PC-3 (cell line): ENCODE data around the gene MGMT. TPM values are rescaled to one million over a fixed set of nuclear protein-coding genes. Genes with fewer than 3 reads are reported as not detected.

Experiments used
- ATAC-seq: fragments of 200-7000 bp; cut with Tn5 transposase; 2 replicates; pipeline ENCODE4 v1.9.1; 2020; ENCODE audit warnings: mild to moderate bottlenecking, moderate library complexity
- BruUV-seq: library from RNA; stranded (reverse); fragments of 400-500 nt; replicated peaks from 2 replicates; lab custom pipeline; 2021; lab: Mats Ljungman, UMichigan
- CTCF ChIA-PET: fragments of 300-600 bp; sonication (Branson Sonifier 250); formaldehyde crosslinking; loops from one replicate; lab custom pipeline; 2022; ENCODE audit warnings: antibody characterized with exemption; lab: Charles Lee
- POLR2A ChIA-PET: fragments of 300-600 bp; sonication (Branson Sonifier 250); formaldehyde crosslinking; loops from one replicate; lab custom pipeline; 2022; ENCODE audit warnings: antibody characterized with exemption; ENCODE audit not compliant: unreplicated experiment; lab: Charles Lee
- DNase-seq: peaks from one replicate; pipeline ENCODE4 v3.0.0-alpha.2; 2015
- H2AFZ ChIP-seq: fragments of 300-600 bp; sonication (generic); 2 replicates; pipeline ENCODE4 v1.6.0; 2016; ENCODE audit warnings: antibody characterized with exemption, low read length
- H3F3A ChIP-seq: fragments of 300-600 bp; sonication (generic); one replicate; pipeline ENCODE4 v1.6.0; 2017; ENCODE audit warnings: antibody characterized with exemption, low read length, control low read depth, mild to moderate bottlenecking; ENCODE audit not compliant: unreplicated experiment
- H3K27ac ChIP-seq: fragments of 300-600 bp; sonication (generic); 2 replicates; pipeline ENCODE4 v1.5.1; 2016; ENCODE audit warnings: mild to moderate bottlenecking, low read length
- H3K27me3 ChIP-seq: fragments of 300-600 bp; sonication (generic); 2 replicates; pipeline ENCODE4 v1.6.1; 2016; ENCODE audit warnings: low read length, mixed read lengths
- H3K36me3 ChIP-seq: fragments of 300-600 bp; sonication (generic); 2 replicates; pipeline ENCODE4 v1.6.1; 2016; ENCODE audit warnings: low read depth, mixed run types, low read length, mixed read lengths
- H3K4me1 ChIP-seq: fragments of 300-600 bp; sonication (generic); 2 replicates; pipeline ENCODE4 v1.5.1; 2016; ENCODE audit warnings: low read length; ENCODE audit not compliant: insufficient read depth
- H3K4me2 ChIP-seq: fragments of 300-600 bp; sonication (generic); 2 replicates; pipeline ENCODE4 v1.6.0; 2016; ENCODE audit warnings: low read length
- H3K4me3 ChIP-seq: fragments of 300-600 bp; sonication (generic); 2 replicates; pipeline ENCODE4 v1.5.1; 2016; ENCODE audit warnings: mild to moderate bottlenecking, low read length, mixed read lengths
- H3K79me2 ChIP-seq: fragments of 300-600 bp; sonication (generic); 2 replicates; pipeline ENCODE4 v1.6.1; 2017; ENCODE audit warnings: low read length, mixed read lengths
- H3K9ac ChIP-seq: fragments of 300-600 bp; sonication (generic); 2 replicates; pipeline ENCODE4 v1.6.0; 2016; ENCODE audit warnings: mild to moderate bottlenecking, low read length
- H3K9me2 ChIP-seq: fragments of 300-600 bp; sonication (generic); replicated peaks from 2 replicates; pipeline ENCODE4 v1.6.1; 2016; ENCODE audit warnings: mixed run types, low read length, mixed read lengths
- H3K9me3 ChIP-seq: fragments of 300-600 bp; sonication (generic); 2 replicates; pipeline ENCODE4 v1.6.1; 2016; ENCODE audit warnings: low read length, mixed read lengths
- H4K20me1 ChIP-seq: fragments of 300-600 bp; sonication (generic); 2 replicates; pipeline ENCODE4 v1.6.1; 2016; ENCODE audit warnings: low read length, mixed read lengths
- EZH2 ChIP-seq: fragments of 300-600 bp; sonication (generic); IDR thresholded peaks from one replicate; pipeline ENCODE4 v1.6.1; 2017; ENCODE audit warnings: antibody characterized with exemption, mild to moderate bottlenecking, low read length; ENCODE audit not compliant: unreplicated experiment
- EZH2phosphoT487 ChIP-seq: fragments of 300-600 bp; sonication (generic); IDR thresholded peaks from 2 replicates; pipeline ENCODE4 v1.6.1; 2018; ENCODE audit warnings: mild to moderate bottlenecking, antibody characterized with exemption, low read length, borderline replicate concordance
- intact Hi-C: fragments of 100-400 bp; cut with micrococcal nuclease; formaldehyde crosslinking; loops from 2 replicates; pipeline ENCODE4 v1.9.0; 2023
- total RNA-seq: library from RNA; depleted of rRNA; stranded (reverse); fragments of >200 nt; gene quantifications from 2 replicates; pipeline ENCODE4 v1.2.3, GENCODE V29; 2014
- TF ChIP-seq, protein P1 (sequence below): fragments of 300-600 bp; sonication (generic); conservative IDR thresholded peaks from 2 replicates; pipeline ENCODE4 v1.5.1; 2017; ENCODE audit warnings: antibody characterized with exemption, low read depth, mild to moderate bottlenecking, low read length

MGMT gene
- total RNA-seq, 1 experiment from 2014 or later, result 19.8 TPM

DNA sequence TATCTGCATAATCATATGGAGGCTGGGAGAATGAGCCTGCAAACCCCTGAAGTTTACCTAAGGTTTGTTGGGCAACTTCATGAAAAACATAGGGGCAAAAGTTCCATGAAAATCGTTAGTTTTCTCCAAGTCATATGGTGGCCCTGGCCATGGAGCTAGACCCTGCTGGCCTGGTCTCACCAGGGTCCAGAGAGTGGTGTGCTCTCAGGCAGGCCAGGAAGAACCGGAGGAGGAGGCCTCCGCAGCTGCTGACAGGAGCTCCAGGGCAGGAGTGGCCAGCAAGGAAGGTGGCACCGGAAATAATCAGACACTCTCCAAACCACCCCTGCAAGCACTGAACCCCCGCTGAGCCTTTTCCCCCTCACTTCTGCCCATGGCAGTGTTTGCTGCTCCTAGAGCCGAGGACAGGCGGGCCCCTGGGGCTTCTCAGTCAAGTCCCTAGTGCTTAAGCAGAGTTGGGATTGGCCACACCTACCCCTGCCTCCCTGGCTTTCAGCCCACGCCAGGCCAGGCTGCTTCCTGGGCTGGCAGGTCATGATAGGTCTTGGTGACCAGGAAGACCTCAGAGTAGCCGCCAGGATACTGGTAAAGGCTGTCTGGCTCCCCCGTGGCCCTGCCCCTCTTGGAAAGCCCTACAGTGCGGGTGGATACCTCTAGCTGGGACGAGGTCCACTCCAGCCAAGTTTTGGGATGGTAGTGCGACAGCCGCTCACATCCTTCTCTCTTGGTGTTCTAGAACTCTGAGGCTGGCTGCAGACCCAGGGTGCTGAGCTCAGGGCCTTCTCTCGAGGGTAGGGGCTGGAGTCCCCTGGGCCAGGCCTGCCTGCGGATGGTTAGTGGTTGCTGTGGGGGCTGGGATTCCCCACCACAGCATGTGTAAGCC lies 242.8 kb downstream of the MGMT start:
- POLR2A ChIA-PET, result no interaction called here
- no peak for ATAC-seq

DNA sequence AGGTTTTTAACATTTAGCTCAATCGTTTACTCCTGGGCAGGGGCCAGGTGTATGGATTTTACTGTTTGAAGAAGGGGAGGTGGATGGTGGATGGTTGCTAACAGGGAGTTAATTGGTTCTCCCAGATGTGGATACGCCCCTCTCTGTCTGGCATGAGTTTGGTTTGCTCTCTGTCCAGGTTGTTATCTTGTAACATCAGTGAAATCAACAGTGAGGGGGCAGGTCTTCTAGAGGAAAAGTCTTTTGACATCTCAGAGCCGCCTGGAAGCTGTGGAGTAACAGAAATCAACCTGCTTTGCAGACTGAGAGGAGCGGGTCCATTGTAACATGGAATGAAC lies 243.4 kb downstream of the MGMT start:
- Histone ChIP-seq H3K4me1 (peaks cover 3% of the 10 kb centered on the region; the same call in 1 of the 2 replicates), H3K27ac (no peak overlapping the region), H4K20me1 (no peaks in the 10 kb centered on the region), H3K4me2 (no peak overlapping the region), H3F3A (no peaks in the 10 kb centered on the region), H2AFZ (no peak overlapping the region), H3K27me3 (no peaks in the 10 kb centered on the region), H3K79me2 (no peaks in the 10 kb centered on the region), H3K4me3 (no peak overlapping the region), H3K36me3 (no peaks in the 10 kb centered on the region), H3K9ac (no peak overlapping the region), H3K9me2 (no peaks in the 10 kb centered on the region), H3K9me3 (no peaks in the 10 kb centered on the region)
- TF ChIP-seq EZH2, result no peak
- TF ChIP-seq, protein P1, sequence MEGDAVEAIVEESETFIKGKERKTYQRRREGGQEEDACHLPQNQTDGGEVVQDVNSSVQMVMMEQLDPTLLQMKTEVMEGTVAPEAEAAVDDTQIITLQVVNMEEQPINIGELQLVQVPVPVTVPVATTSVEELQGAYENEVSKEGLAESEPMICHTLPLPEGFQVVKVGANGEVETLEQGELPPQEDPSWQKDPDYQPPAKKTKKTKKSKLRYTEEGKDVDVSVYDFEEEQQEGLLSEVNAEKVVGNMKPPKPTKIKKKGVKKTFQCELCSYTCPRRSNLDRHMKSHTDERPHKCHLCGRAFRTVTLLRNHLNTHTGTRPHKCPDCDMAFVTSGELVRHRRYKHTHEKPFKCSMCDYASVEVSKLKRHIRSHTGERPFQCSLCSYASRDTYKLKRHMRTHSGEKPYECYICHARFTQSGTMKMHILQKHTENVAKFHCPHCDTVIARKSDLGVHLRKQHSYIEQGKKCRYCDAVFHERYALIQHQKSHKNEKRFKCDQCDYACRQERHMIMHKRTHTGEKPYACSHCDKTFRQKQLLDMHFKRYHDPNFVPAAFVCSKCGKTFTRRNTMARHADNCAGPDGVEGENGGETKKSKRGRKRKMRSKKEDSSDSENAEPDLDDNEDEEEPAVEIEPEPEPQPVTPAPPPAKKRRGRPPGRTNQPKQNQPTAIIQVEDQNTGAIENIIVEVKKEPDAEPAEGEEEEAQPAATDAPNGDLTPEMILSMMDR, result no peak
- TF ChIP-seq EZH2phosphoT487, result no peak
- ATAC-seq, result no peak
- CTCF ChIA-PET, result no interaction called here
- no TSS peak for BruUV-seq
- DNase-seq, result no peak
- POLR2A ChIA-PET, result no interaction called here
- intact Hi-C loops, result no loop called here

More for the DNA sequence above, 242.8 kb downstream of the MGMT start:
- Histone ChIP-seq H3K4me2 (no peak overlapping the region), H3F3A (no peaks in the 10 kb centered on the region), H3K9me3 (no peaks in the 10 kb centered on the region), H3K27me3 (no peaks in the 10 kb centered on the region), H4K20me1 (no peaks in the 10 kb centered on the region), H2AFZ (no peak overlapping the region), H3K27ac (no peak overlapping the region), H3K9ac (no peak overlapping the region), H3K4me3 (no peak overlapping the region), H3K79me2 (no peaks in the 10 kb centered on the region), H3K4me1 (no peaks in the 10 kb centered on the region), H3K9me2 (no peaks in the 10 kb centered on the region), H3K36me3 (no peaks in the 10 kb centered on the region)
- no TSS peak for BruUV-seq
- TF ChIP-seq EZH2 (no peak), EZH2phosphoT487 (no peak)
- TF ChIP-seq, protein P1, result no peak
- DNase-seq, result no peak
- intact Hi-C loops, result no loop called here
- CTCF ChIA-PET, result no interaction called here

DNA sequence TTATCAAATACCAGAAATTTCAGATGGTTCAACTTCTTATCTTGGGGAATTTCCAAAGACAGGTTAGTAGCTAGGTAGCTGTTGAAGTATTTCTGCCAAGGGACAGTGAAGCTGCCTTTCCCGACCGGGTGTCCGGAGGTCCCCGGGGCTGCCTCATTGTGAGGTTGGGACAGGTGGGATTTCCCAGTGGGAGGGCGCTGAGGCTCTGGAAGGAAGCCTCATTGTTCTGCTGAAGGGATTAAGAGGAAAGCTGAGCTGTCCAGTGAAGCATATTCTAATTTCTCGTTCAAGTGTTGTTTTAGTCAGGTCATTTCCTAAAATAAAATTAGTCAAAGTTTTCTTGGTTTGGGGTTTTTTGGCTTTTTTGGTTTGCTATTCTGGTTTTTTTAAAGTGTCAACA lies 244.2 kb downstream of the MGMT start:
- H3K27me3 ChIP-seq, result no peaks in the 10 kb centered on the region
- H3K27ac ChIP-seq, result no peak overlapping the region
- no peaks in the 10 kb centered on the region for H4K20me1 ChIP-seq
- no peak overlapping the region for H3K4me3 ChIP-seq
- no peak overlapping the region for H2AFZ ChIP-seq
- no peaks in the 10 kb centered on the region for H3F3A ChIP-seq
- no peak for DNase-seq
- no peak overlapping the region for H3K4me2 ChIP-seq
- H3K36me3 ChIP-seq, result no peaks in the 10 kb centered on the region
- BruUV-seq, result no TSS peak
- TF ChIP-seq EZH2, result no peak
- TF ChIP-seq EZH2phosphoT487, result no peak
- TF ChIP-seq, protein P1, result no peak
- peaks cover 5% of the 10 kb centered on the region; the same call in 1 of the 2 replicates for H3K4me1 ChIP-seq
- CTCF ChIA-PET, result no interaction called here
- intact Hi-C loops, result no loop called here
- ATAC-seq, result no peak
- no peaks in the 10 kb centered on the region for H3K9me3 ChIP-seq
- no peak overlapping the region for H3K9ac ChIP-seq
- POLR2A ChIA-PET, result no interaction called here
- H3K79me2 ChIP-seq, result no peaks in the 10 kb centered on the region
- H3K9me2 ChIP-seq, result no peaks in the 10 kb centered on the region
